H9 (cell line): ENCODE results near the gene MYOM3. TPM values are rescaled to one million over a fixed set of nuclear protein-coding genes. Genes with fewer than 3 reads are reported as not detected.
"Not testable (repeated sequence)": the region's sequence is repeated elsewhere in the genome, so short reads cannot be mapped to it uniquely, and the experiment has no call there.

Experiments
- DNase-seq: peaks from one replicate; pipeline ENCODE4 v3.0.0-alpha.2; 2017
- H2AFZ ChIP-seq: one replicate; pipeline ENCODE4 v1.6.1; 2013; ENCODE audit warnings: mild to moderate bottlenecking, low read length, control low read depth, moderate library complexity
- H2AK5ac ChIP-seq: 2 replicates; pipeline ENCODE4 v1.6.1; 2013; ENCODE audit warnings: low read length, control low read depth, mixed read lengths; ENCODE audit not compliant: insufficient read length
- H2BK120ac ChIP-seq: one replicate; pipeline ENCODE4 v1.6.1; 2013; ENCODE audit warnings: low read depth, mild to moderate bottlenecking, low read length, control low read depth, inconsistent platforms; ENCODE audit not compliant: poor library complexity, severe bottlenecking
- H2BK12ac ChIP-seq: 2 replicates; pipeline ENCODE4 v1.6.1; 2013; ENCODE audit warnings: low read length, control low read depth, mixed read lengths, low read depth; ENCODE audit not compliant: insufficient read length
- H2BK15ac ChIP-seq: 2 replicates; pipeline ENCODE4 v1.6.1; 2013; ENCODE audit warnings: low read depth, low read length, control low read depth
- H2BK20ac ChIP-seq: one replicate; pipeline ENCODE4 v1.6.1; 2013; ENCODE audit warnings: low read depth, mild to moderate bottlenecking, low read length, control low read depth, inconsistent platforms; ENCODE audit not compliant: poor library complexity, severe bottlenecking
- H2BK5ac ChIP-seq: 2 replicates; pipeline ENCODE4 v1.6.1; 2013; ENCODE audit warnings: low read length, control low read depth, mixed read lengths; ENCODE audit not compliant: insufficient read length
- H3K14ac ChIP-seq: 2 replicates; pipeline ENCODE4 v1.6.1; 2013; ENCODE audit warnings: low read length, control low read depth; ENCODE audit not compliant: insufficient read depth
- H3K18ac ChIP-seq: 2 replicates; pipeline ENCODE4 v1.6.1; 2013; ENCODE audit warnings: low read depth, mild to moderate bottlenecking, mixed read lengths, low read length, control low read depth; ENCODE audit not compliant: insufficient read length
- H3K23ac ChIP-seq: 2 replicates; pipeline ENCODE4 v1.6.1; 2013; ENCODE audit warnings: low read length, control low read depth, mixed read lengths, low read depth; ENCODE audit not compliant: insufficient read length
- H3K23me2 ChIP-seq: 2 replicates; pipeline ENCODE4 v1.6.1; 2013; ENCODE audit warnings: low read depth, mild to moderate bottlenecking, mixed read lengths, low read length, control low read depth; ENCODE audit not compliant: insufficient read length, poor library complexity, severe bottlenecking
- H3K27ac ChIP-seq: 2 replicates; pipeline ENCODE4 v1.5.1; 2013; ENCODE audit warnings: low read length, control low read depth, mixed read lengths, low read depth; ENCODE audit not compliant: insufficient read length
- H3K27me3 ChIP-seq: 2 replicates; pipeline ENCODE4 v1.6.1; 2013; ENCODE audit warnings: low read length, control low read depth, inconsistent platforms; ENCODE audit not compliant: insufficient read depth
- H3K4ac ChIP-seq: 2 replicates; pipeline ENCODE4 v1.6.1; 2013; ENCODE audit warnings: low read depth, mild to moderate bottlenecking, control low read depth, inconsistent platforms, low read length, moderate library complexity
- H3K4me1 ChIP-seq: 2 replicates; pipeline ENCODE4 v1.6.1; 2013; ENCODE audit warnings: low read length, control low read depth, inconsistent platforms; ENCODE audit not compliant: insufficient read depth
- H3K4me2 ChIP-seq: 2 replicates; pipeline ENCODE4 v1.6.1; 2013; ENCODE audit warnings: low read length, control low read depth, mixed read lengths; ENCODE audit not compliant: insufficient read length, insufficient read depth
- H3K56ac ChIP-seq: 2 replicates; pipeline ENCODE4 v1.6.1; 2013; ENCODE audit warnings: low read depth, mild to moderate bottlenecking, mixed read lengths, low read length, control low read depth; ENCODE audit not compliant: insufficient read length
- H3K79me1 ChIP-seq: 2 replicates; pipeline ENCODE4 v1.6.1; 2013; ENCODE audit warnings: low read depth, mild to moderate bottlenecking, moderate library complexity, low read length, control low read depth, inconsistent platforms; ENCODE audit not compliant: insufficient read depth, poor library complexity, severe bottlenecking
- H3K79me2 ChIP-seq: 2 replicates; pipeline ENCODE4 v1.6.1; 2013; ENCODE audit warnings: low read length, control low read depth, inconsistent platforms; ENCODE audit not compliant: insufficient read depth
- H3K9ac ChIP-seq: 2 replicates; pipeline ENCODE4 v1.6.1; 2013; ENCODE audit warnings: low read length, control low read depth, mixed read lengths; ENCODE audit not compliant: insufficient read length; ENCODE audit errors: extremely low read depth
- H3K9me3 ChIP-seq: one replicate; pipeline ENCODE4 v1.6.1; 2013; ENCODE audit warnings: low read depth, low read length, inconsistent platforms; ENCODE audit not compliant: control insufficient read depth
- H3T11ph ChIP-seq: one replicate; pipeline ENCODE4 v1.6.1; 2013; ENCODE audit warnings: mild to moderate bottlenecking, low read length, control low read depth, inconsistent platforms
- H4K20me1 ChIP-seq: one replicate; pipeline ENCODE4 v1.6.1; 2013; ENCODE audit not compliant: control insufficient read depth, insufficient read length, insufficient read depth
- H4K5ac ChIP-seq: 2 replicates; pipeline ENCODE4 v1.6.1; 2013; ENCODE audit warnings: low read depth, mild to moderate bottlenecking, mixed read lengths, low read length, control low read depth; ENCODE audit not compliant: insufficient read length
- H4K8ac ChIP-seq: replicated peaks from 2 replicates; pipeline ENCODE4 v1.6.1; 2013; ENCODE audit warnings: low read length, control low read depth, mixed read lengths, low read depth; ENCODE audit not compliant: insufficient read length
- H4K91ac ChIP-seq: 2 replicates; pipeline ENCODE4 v1.6.1; 2013; ENCODE audit warnings: low read depth, mild to moderate bottlenecking, moderate library complexity, mixed read lengths, low read length, control low read depth; ENCODE audit not compliant: insufficient read length
- H3K27ac Mint-ChIP-seq, 3 experiments: 2 replicates in 2 of 3; 3 replicates in 1 of 3; pipeline ENCODE4 v1.8.0; 2020 to 2021; ENCODE audit warnings: mixed read lengths in 3 of 3, mild to moderate bottlenecking in 1 of 3, moderate library complexity in 1 of 3
- H3K27me3 Mint-ChIP-seq: 2 replicates; pipeline ENCODE4 v1.8.0; 2021; ENCODE audit warnings: low read depth, mild to moderate bottlenecking, moderate library complexity, mixed read lengths
- H3K36me3 Mint-ChIP-seq, 3 experiments: 2 replicates in 2 of 3; 3 replicates in 1 of 3; pipeline ENCODE4 v1.8.0; 2020 to 2021; ENCODE audit warnings: low read depth in 3 of 3, mixed read lengths in 3 of 3; ENCODE audit not compliant: insufficient read depth in 1 of 3
- H3K4me1 Mint-ChIP-seq, 2 experiments: 2 replicates each; pipeline ENCODE4 v1.8.0; 2020; ENCODE audit warnings: mixed read lengths in 2 of 2
- H3K4me3 Mint-ChIP-seq, 2 experiments: 2 replicates in 1 of 2; 3 replicates in 1 of 2; pipeline ENCODE4 v1.8.0; 2020 to 2021; ENCODE audit warnings: mild to moderate bottlenecking in 2 of 2, mixed read lengths in 2 of 2, moderate library complexity in 1 of 2
- H3K9me3 Mint-ChIP-seq, 2 experiments: 2 replicates in 1 of 2; 3 replicates in 1 of 2; pipeline ENCODE4 v1.8.0; 2020; ENCODE audit warnings: mild to moderate bottlenecking in 2 of 2, mixed read lengths in 2 of 2, moderate library complexity in 1 of 2
- CTCF ChIP-seq: fragments of 200-600 bp; sonication (generic); conservative IDR thresholded peaks from 3 replicates; pipeline ENCODE4 v1.8.0; 2021; ENCODE audit warnings: antibody characterized with exemption, mild to moderate bottlenecking
- WGBS: extraction: QIAGEN DNeasy Blood & Tissue Kit; methylation state at CpG from one replicate; pipeline ENCODE4 v1.1.7; 2013; ENCODE audit warnings: missing lambda C conversion rate, low lambda C conversion rate, mixed read lengths; ENCODE audit not compliant: insufficient read length; ENCODE audit errors: extremely low coverage; 5-methylcytosine and 5-hydroxymethylcytosine counted together
- total RNA-seq: library from RNA; stranded (reverse); gene quantifications from 2 replicates; pipeline ENCODE4 v1.2.1, GENCODE V29; 2021

Gene MYOM3
- total RNA-seq, 1 experiment from 2014 or later, result 0.11 TPM

GRCh38 chr1:24015221-24016210 lies 96.4 kb downstream of the MYOM3 start:
- Mint-ChIP-seq H3K4me3 (no peak overlapping the region), H3K27ac (no peak overlapping the region), H3K27me3 (peaks cover 1% of the 10 kb centered on the region; the same call in 1 of the 2 replicates), H3K36me3 (no peaks in the 10 kb centered on the region), H3K9me3 (no peaks in the 10 kb centered on the region), H3K4me1 (peaks cover 23 to 26% of the 10 kb centered on the region in 2 experiments)
- Histone ChIP-seq H3K27me3 (no peaks in the 10 kb centered on the region), H2BK12ac (no peak overlapping the region), H2BK120ac (no peak overlapping the region), H3T11ph (no peak overlapping the region), H3K4me1 (no peaks in the 10 kb centered on the region), H2AFZ (no peak overlapping the region), H3K9me3 (no peaks in the 10 kb centered on the region), H3K27ac (no peak overlapping the region), H3K9ac (no peak overlapping the region), H2BK15ac (no peak overlapping the region), H4K8ac (no peak overlapping the region), H3K56ac (no peak overlapping the region), H3K79me1 (no peaks in the 10 kb centered on the region), H3K23ac (no peak overlapping the region), H4K5ac (no peak overlapping the region), H2BK5ac (no peak overlapping the region), H2BK20ac (no peak overlapping the region), H3K23me2 (no peaks in the 10 kb centered on the region), H3K79me2 (no peaks in the 10 kb centered on the region), H4K91ac (no peak overlapping the region), H3K18ac (no peak overlapping the region), H3K14ac (no peak overlapping the region), H2AK5ac (no peak overlapping the region), H4K20me1 (no peaks in the 10 kb centered on the region), H3K4me2 (no peak overlapping the region), H3K4ac (no peak overlapping the region)
- DNase-seq, result no peak
- no CpG with 5 or more reads among the region's 6 CpGs for WGBS
- no peak for TF ChIP-seq CTCF

GRCh38 chr1:24012878-24013277 lies 99.1 kb downstream of the MYOM3 start:
- H4K5ac ChIP-seq, H2BK120ac ChIP-seq, H4K8ac ChIP-seq, H3K23me2 ChIP-seq, H3K9me3 Mint-ChIP-seq, H2BK12ac ChIP-seq, H3K4me1 ChIP-seq, H3K4me2 ChIP-seq, H2BK20ac ChIP-seq, H3K4me3 Mint-ChIP-seq, H2AK5ac ChIP-seq, H3K4ac ChIP-seq, DNase-seq, H3K9me3 ChIP-seq, H3K14ac ChIP-seq, H3T11ph ChIP-seq, H3K56ac ChIP-seq, H3K18ac ChIP-seq, H3K79me1 ChIP-seq, H4K20me1 ChIP-seq, H4K91ac ChIP-seq, H3K79me2 ChIP-seq, H3K23ac ChIP-seq, H3K27ac Mint-ChIP-seq, H3K27ac ChIP-seq, H3K9ac ChIP-seq, H2BK5ac ChIP-seq, H3K27me3 Mint-ChIP-seq, H3K27me3 ChIP-seq, H2BK15ac ChIP-seq, H2AFZ ChIP-seq, H3K36me3 Mint-ChIP-seq: not testable (repeated sequence)
- no CpG with 5 or more reads among the region's 8 CpGs for WGBS
- H3K4me1 Mint-ChIP-seq, result peaks cover 26 to 32% of the 10 kb centered on the region in 2 experiments
